ENCODE data around the gene COL5A1. TPM values are rescaled to one million over a fixed set of nuclear protein-coding genes. Genes with fewer than 3 reads are reported as not detected.

Gene COL5A1
- total RNA-seq, 1 donor from 2014 or later, result 19.8 TPM

- TF ChIP-seq CTCF (IDR thresholded peaks at IDR 0.05; ENCODE audit: unreplicated experiment), result no peak
- Mint-ChIP-seq H3K36me3 (ENCODE audit: insufficient read depth) (peaks cover 1% of the 10 kb centered on the region), H3K4me1 (ENCODE audit: low read depth) (peaks cover 2% of the 10 kb centered on the region), H3K27ac (peak overlapping the region; percentile 16), H3K9me3 (ENCODE audit: low read depth) (no peaks in the 10 kb centered on the region), H3K4me3 (ENCODE audit: low read depth) (no peak overlapping the region), H3K27me3 (no peaks in the 10 kb centered on the region)
- no peak for DNase-seq (ENCODE audit: low spot score, unreplicated experiment)
Observed at GRCh38 chr9:134704498-134704897, 62.9 kb downstream of the COL5A1 start.

GRCh38 chr9:134705786-134706185, 64.2 kb downstream of the COL5A1 start:
- TF ChIP-seq CTCF (IDR thresholded peaks at IDR 0.05; ENCODE audit: unreplicated experiment), result no peak
- no peak for DNase-seq (ENCODE audit: low spot score, unreplicated experiment)
- Mint-ChIP-seq H3K36me3 (ENCODE audit: insufficient read depth) (peaks cover 1% of the 10 kb centered on the region), H3K4me3 (ENCODE audit: low read depth) (no peak overlapping the region), H3K4me1 (ENCODE audit: low read depth) (peaks cover 2% of the 10 kb centered on the region), H3K27ac (no peak overlapping the region), H3K27me3 (no peaks in the 10 kb centered on the region), H3K9me3 (ENCODE audit: low read depth) (no peaks in the 10 kb centered on the region)

GRCh38 chr9:134706522-134706921, 64.9 kb downstream of the COL5A1 start:
- peaks cover 2% of the 10 kb centered on the region for H3K4me1 Mint-ChIP-seq (ENCODE audit: low read depth)

GRCh38 chr9:134707031-134707680, 65.6 kb downstream of the COL5A1 start:
- H3K9me3 Mint-ChIP-seq (ENCODE audit: low read depth), result no peaks in the 10 kb centered on the region
- no peaks in the 10 kb centered on the region for H3K27me3 Mint-ChIP-seq
- H3K4me1 Mint-ChIP-seq (ENCODE audit: low read depth), result peaks cover 2% of the 10 kb centered on the region
- H3K27ac Mint-ChIP-seq, result no peak overlapping the region
- DNase-seq (ENCODE audit: low spot score, unreplicated experiment), result no peak
- TF ChIP-seq CTCF (IDR thresholded peaks at IDR 0.05; ENCODE audit: unreplicated experiment), result no peak
- H3K4me3 Mint-ChIP-seq (ENCODE audit: low read depth), result no peak overlapping the region
- H3K36me3 Mint-ChIP-seq (ENCODE audit: insufficient read depth), result peaks cover 1% of the 10 kb centered on the region

More at GRCh38 chr9:134706522-134706921, 64.9 kb downstream of the COL5A1 start:
- Mint-ChIP-seq H3K36me3 (ENCODE audit: insufficient read depth) (peaks cover 1% of the 10 kb centered on the region), H3K27ac (no peak overlapping the region), H3K27me3 (no peaks in the 10 kb centered on the region), H3K9me3 (ENCODE audit: low read depth) (no peaks in the 10 kb centered on the region), H3K4me3 (ENCODE audit: low read depth) (no peak overlapping the region)
- no peak for TF ChIP-seq CTCF (IDR thresholded peaks at IDR 0.05; ENCODE audit: unreplicated experiment)
- no peak for DNase-seq (ENCODE audit: low spot score, unreplicated experiment)

GRCh38 chr9:134707731-134708671, 66.4 kb downstream of the COL5A1 start:
- DNase-seq (ENCODE audit: low spot score, unreplicated experiment), result no peak
- Mint-ChIP-seq H3K27ac (no peak overlapping the region), H3K4me1 (ENCODE audit: low read depth) (peaks cover 2% of the 10 kb centered on the region), H3K36me3 (ENCODE audit: insufficient read depth) (peaks cover 1% of the 10 kb centered on the region), H3K9me3 (ENCODE audit: low read depth) (no peaks in the 10 kb centered on the region), H3K4me3 (ENCODE audit: low read depth) (no peak overlapping the region), H3K27me3 (no peaks in the 10 kb centered on the region)
- TF ChIP-seq CTCF (IDR thresholded peaks at IDR 0.05; ENCODE audit: unreplicated experiment), result no peak
